Adipocyte (in vitro differentiated cells): Measurements from ENCODE around the gene DBET.
"Not testable (repeated sequence)": the region's sequence is repeated elsewhere in the genome, so short reads cannot be mapped to it uniquely, and the experiment has no call there.

ENCODE experiments used
- DNase-seq: peaks from one replicate; pipeline ENCODE4 v3.0.0-alpha.2; 2015; ENCODE audit warnings: low read depth
- H3K27me3 ChIP-seq: replicated peaks from 2 replicates; pipeline ENCODE4 v1.7.0; 2013; ENCODE audit warnings: mild to moderate bottlenecking, low read length, moderate library complexity; ENCODE audit not compliant: control insufficient read depth, insufficient read depth
- H3K36me3 ChIP-seq: 2 replicates; pipeline ENCODE4 v1.7.0; 2013; ENCODE audit warnings: low read length, mild to moderate bottlenecking, moderate library complexity; ENCODE audit not compliant: control insufficient read depth, insufficient read depth, severe bottlenecking
- H3K4me1 ChIP-seq: 2 replicates; pipeline ENCODE4 v1.7.0; 2013; ENCODE audit warnings: mild to moderate bottlenecking, low read length, moderate library complexity; ENCODE audit not compliant: control insufficient read depth, insufficient read depth
- H3K4me3 ChIP-seq: 2 replicates; pipeline ENCODE4 v1.7.0; 2013; ENCODE audit warnings: mild to moderate bottlenecking, low read length, moderate library complexity
- H3K9ac ChIP-seq: 2 replicates; pipeline ENCODE4 v1.7.0; 2013; ENCODE audit warnings: mild to moderate bottlenecking, low read length, moderate library complexity
- H3K9me3 ChIP-seq: 2 replicates; pipeline ENCODE4 v1.7.0; 2013; ENCODE audit warnings: mild to moderate bottlenecking, low read length, moderate library complexity; ENCODE audit not compliant: control insufficient read depth

The DBET gene

DNA sequence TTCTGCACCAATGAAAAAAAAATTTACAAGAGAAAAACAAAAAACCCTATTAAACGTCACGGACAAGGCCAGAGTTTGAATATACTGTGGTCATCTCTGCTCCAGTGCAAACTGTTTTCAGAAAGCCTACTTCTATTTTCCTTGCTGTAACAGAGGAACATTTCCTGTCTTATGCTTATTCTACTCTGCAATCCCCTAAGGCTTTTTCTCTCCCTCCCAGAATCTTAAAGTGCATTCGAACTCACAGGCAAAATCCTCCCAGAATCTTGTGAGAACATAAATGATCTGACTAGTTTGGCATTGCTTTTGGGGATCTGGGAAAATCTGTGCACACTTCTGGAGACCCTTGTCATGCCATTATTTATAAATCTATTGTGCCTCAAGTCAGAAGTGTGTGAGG is 503 bp downstream of the DBET start:
- not testable (repeated sequence) for H3K4me3 ChIP-seq, H3K4me1 ChIP-seq, H3K9me3 ChIP-seq, H3K27me3 ChIP-seq, H3K9ac ChIP-seq, H3K36me3 ChIP-seq
- peak; percentile 7 for DNase-seq

DNA sequence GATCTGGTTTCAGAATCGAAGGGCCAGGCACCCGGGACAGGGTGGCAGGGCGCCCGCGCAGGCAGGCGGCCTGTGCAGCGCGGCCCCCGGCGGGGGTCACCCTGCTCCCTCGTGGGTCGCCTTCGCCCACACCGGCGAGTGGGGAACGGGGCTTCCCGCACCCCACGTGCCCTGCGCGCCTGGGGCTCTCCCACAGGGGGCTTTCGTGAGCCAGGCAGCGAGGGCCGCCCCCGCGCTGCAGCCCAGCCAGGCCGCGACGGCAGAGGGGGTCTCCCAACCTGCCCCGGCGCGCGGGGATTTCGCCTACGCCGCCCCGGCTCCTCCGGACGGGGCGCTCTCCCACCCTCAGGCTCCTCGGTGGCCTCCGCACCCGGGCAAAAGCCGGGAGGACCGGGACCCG is 4.0 kb downstream of the DBET start:
- H3K4me1 ChIP-seq, DNase-seq, H3K9me3 ChIP-seq, H3K36me3 ChIP-seq, H3K4me3 ChIP-seq, H3K9ac ChIP-seq, H3K27me3 ChIP-seq: not testable (repeated sequence)

DNA sequence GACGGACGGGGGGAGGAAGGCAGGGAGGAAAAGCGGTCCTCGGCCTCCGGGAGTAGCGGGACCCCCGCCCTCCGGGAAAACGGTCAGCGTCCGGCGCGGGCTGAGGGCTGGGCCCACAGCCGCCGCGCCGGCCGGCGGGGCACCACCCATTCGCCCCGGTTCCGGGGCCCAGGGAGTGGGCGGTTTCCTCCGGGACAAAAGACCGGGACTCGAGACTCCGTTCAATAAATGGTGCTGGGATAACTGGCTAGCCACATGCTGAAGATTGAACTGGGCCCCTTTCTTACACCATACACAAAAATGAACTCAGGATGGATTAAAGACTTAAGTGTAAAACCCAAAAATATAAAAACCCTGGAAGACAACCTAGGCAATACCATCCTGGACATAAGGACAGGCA is 28.8 kb downstream of the DBET start:
- not testable (repeated sequence) for H3K9ac ChIP-seq, H3K27me3 ChIP-seq, DNase-seq, H3K36me3 ChIP-seq, H3K4me3 ChIP-seq, H3K9me3 ChIP-seq, H3K4me1 ChIP-seq

GRCh38 chr4:190094031-190094430 is 29.7 kb downstream of the DBET start:
- not testable (repeated sequence) for H3K4me3 ChIP-seq, DNase-seq, H3K36me3 ChIP-seq, H3K4me1 ChIP-seq, H3K9me3 ChIP-seq, H3K27me3 ChIP-seq, H3K9ac ChIP-seq

GRCh38 chr4:190095335-190095734 is 31.0 kb downstream of the DBET start:
- not testable (repeated sequence) for H3K4me3 ChIP-seq, H3K27me3 ChIP-seq, H3K36me3 ChIP-seq, H3K9ac ChIP-seq, H3K4me1 ChIP-seq, DNase-seq, H3K9me3 ChIP-seq

DNA sequence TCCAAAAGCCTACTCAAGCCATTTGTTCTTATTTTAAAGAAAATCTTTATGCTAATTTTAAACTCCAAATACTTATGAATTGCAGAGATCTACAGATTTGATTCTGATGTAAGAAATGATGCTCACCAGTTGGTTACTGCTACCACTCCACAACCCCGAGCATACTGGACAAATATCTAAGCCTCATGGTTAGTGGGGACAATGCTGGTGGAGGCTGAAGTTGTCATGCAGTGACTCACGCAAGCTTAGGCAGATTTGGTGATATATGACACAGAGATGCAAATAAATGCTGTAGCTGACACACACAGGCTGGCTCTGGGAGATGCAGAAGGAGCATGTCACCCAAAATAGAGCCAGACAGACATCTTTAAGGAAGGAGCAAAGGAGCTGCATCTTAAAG is 35.3 kb downstream of the DBET start:
- H3K27me3 ChIP-seq, H3K4me3 ChIP-seq, H3K9ac ChIP-seq, H3K36me3 ChIP-seq, DNase-seq, H3K9me3 ChIP-seq, H3K4me1 ChIP-seq: not testable (repeated sequence)

DNA sequence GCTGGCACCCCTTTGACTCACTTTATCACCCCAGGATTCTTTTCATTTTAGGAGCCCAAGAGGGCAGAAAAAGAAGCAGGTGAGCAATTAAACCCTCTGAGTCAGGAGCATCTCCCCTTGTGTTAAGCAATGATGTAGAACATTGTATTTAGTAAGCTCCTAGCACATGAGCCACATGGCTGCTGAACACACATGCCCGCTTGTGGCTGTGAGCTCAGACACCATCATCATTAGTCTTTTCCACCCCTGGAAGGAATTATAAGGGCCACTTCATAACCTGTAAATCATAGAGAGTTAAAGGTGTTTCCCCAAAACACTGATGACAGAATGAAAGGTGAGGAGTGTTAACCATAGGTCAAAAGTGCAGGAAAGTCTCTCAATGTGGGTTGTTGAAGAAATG is 37.2 kb downstream of the DBET start:
- not testable (repeated sequence) for H3K4me3 ChIP-seq, DNase-seq, H3K9me3 ChIP-seq, H3K36me3 ChIP-seq, H3K27me3 ChIP-seq, H3K9ac ChIP-seq, H3K4me1 ChIP-seq

DNA sequence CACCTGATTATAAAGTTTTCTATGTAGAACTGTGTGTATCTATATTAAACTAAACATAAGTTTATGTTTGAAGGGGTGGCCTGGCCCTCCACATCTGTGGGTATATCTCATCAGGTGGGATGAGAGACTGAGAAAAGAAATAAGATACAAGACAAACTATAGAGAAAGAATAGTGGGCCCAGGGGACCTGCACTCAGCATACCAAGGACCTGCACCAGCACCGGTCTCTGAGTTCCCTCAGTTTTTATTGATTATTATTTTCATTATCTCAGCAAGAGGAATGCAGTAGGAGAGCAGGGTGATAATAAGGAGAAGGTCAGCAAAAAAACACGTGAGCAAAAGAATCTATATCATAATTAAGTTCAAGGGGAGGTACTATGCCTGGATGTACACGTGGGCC is 41.9 kb downstream of the DBET start:
- not testable (repeated sequence) for H3K4me1 ChIP-seq, H3K36me3 ChIP-seq, H3K9ac ChIP-seq, H3K4me3 ChIP-seq, DNase-seq, H3K27me3 ChIP-seq, H3K9me3 ChIP-seq

DNA sequence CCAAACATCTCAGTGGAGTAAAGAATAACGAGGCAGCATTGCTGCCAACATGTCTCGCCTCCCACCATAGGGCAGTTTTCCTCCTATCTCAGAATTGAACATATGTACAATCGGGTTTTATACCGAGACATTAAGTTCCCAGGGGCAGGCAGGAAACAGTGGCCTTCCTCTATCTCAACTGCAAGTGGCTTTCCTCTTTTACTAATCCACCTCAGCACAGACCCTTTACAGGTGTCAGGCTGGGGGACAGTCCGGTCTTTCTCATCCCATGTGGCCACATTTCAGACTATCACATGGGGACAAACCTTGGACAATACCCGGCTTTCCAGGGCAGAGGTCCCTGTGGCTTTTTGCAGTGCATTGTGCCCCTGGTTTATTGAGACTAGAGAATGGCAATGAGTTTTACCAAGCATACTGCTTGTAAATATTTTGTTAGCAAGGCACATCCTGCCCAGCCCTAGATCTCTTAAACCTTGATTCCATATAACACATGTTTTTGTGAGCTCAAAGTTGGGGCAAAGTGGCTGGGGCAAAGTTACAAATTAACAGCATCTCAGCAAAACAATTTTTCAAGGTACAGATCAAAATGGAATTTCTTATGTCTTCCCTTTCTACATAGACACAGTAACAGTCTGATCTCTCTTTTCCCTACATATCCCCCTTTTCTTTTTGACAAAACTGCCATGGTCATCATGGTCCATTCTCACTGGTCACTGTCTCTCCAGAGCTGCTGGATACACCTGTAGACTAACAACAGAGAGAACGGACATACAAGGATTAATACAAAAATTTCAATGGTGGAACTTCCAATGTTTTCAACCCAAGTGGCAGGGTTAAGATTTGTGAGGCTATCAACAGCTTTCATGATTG is 42.5 kb downstream of the DBET start:
- not testable (repeated sequence) for H3K4me1 ChIP-seq, DNase-seq, H3K27me3 ChIP-seq, H3K36me3 ChIP-seq, H3K9me3 ChIP-seq, H3K4me3 ChIP-seq, H3K9ac ChIP-seq

GRCh38 chr4:190107766-190108485 is 43.6 kb downstream of the DBET start:
- H3K36me3 ChIP-seq, H3K9ac ChIP-seq, H3K4me3 ChIP-seq, DNase-seq, H3K27me3 ChIP-seq, H3K9me3 ChIP-seq, H3K4me1 ChIP-seq: not testable (repeated sequence)

GRCh38 chr4:190108756-190109155 is 44.5 kb downstream of the DBET start:
- H3K27me3 ChIP-seq, H3K4me1 ChIP-seq, H3K9me3 ChIP-seq, H3K36me3 ChIP-seq, DNase-seq, H3K4me3 ChIP-seq, H3K9ac ChIP-seq: not testable (repeated sequence)
